GM18873 (cell line): ENCODE results near the gene NF1.
"Not testable (repeated sequence)": the region's sequence is repeated elsewhere in the genome, so short reads cannot be mapped to it uniquely, and the experiment has no call there.

ENCODE experiments used
- ATAC-seq: cut with Tn5 transposase; IDR thresholded peaks from one replicate; pipeline ENCODE4 v1.9.1; 2021; ENCODE audit warnings: mild to moderate bottlenecking, moderate library complexity, moderate number of reproducible peaks; ENCODE audit not compliant: unreplicated experiment, low FRiP score

Gene NF1

DNA sequence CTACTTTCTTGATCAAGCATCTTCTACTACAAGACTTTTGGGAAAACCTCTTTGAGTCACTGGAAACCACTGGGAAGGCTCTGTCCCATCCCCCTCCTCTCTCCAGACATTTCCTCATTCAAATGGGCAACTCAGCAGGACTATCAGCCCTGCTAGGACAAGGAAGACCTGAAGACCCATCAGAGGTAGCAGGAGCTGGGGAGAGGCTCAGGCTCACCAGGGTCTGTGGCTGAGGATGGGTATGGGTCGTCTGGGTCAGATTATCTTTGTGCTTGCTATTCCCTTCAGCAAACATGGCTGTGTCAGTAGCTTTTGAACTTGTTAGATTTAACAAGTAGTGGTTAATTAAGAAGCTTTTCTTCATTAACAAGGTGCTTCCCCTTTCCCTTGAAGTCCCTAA, 15.0 kb upstream of the NF1 start:
- no peak for ATAC-seq

DNA sequence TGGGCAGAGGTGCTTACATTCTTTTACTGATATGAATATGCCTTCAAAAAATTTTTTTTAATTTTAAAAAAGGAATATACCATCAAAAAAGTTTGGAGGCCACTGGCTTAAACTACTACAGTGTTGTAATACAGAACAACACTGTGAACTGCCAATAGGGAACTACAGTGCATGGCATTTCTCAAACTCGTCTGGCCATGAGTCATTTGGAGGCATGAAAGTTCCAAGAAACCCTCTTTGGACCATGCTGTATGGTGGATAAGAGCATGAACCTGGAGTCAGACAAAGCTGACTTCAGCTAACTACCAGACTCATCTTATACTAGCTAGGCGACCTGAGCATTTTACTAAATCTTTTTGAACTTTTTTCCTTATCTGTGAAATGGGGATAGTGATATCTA, 9.2 kb upstream of the NF1 start:
- no peak for ATAC-seq

DNA sequence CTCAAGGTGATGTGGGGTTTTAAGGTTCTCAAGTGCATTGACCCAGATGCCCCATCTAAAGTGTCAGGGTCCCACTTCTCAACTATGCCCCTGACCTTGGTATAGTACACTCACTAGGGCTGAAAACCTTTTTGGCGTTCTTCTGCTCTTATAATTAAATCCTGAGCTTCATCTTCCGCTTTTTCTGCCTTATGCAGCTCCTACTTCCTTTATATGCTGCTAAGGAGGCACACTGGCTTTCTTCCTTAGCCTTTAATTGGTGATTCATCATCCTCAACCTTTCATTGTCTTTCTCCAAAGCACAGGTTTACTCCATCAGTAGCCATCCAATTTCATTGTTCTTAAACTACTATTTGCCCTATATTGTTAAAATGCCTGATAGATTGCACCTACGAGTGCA, 5.3 kb upstream of the NF1 start:
- ATAC-seq, result no peak

DNA sequence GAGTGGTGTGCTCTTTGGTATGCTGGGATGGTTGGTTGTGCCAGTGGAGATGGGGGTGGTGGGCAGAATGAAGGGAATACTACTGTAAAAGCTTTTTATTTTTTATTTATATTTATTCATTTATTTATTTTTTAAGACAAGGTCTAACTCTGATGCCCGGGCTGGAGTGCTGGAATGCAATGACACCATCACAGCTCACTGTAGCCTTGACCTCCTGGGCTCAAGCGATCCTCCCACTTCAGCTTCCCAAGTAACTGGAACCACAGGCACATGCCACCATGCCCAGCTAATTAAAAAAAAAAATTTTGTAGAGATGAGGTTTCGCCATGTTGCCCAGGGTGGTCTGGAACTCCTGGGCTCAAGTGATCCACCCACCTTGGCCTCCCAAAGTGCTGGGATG, 4.1 kb upstream of the NF1 start:
- ATAC-seq, result not testable (repeated sequence)

DNA sequence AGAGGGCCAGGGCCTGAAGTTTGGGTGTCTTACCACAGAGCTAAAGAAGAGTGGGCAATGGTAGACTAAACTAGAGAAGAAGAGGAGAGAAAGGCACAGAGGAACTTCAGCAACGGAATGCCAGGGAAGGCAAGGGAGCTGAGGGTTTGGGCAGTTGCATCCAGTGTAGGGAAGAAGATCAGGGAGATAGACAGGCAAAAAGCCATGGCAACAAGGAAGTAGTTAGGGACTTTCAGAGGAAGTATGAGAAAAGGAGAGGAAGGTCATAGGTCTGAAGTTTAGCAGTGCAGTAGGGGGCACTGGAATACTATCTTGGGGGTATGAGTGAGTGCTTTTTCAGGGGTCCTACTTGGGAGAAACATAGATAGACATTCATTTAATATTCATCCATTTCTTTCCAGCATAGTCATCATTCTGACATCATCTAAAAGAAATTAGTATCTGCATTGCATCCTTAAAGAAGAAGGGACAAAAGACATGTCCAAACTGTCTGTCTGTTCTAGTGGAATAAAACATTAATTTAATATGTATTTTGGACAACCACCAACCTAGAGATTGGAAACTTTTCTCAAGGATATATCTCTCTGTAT, 2.2 kb upstream of the NF1 start:
- no peak for ATAC-seq

DNA sequence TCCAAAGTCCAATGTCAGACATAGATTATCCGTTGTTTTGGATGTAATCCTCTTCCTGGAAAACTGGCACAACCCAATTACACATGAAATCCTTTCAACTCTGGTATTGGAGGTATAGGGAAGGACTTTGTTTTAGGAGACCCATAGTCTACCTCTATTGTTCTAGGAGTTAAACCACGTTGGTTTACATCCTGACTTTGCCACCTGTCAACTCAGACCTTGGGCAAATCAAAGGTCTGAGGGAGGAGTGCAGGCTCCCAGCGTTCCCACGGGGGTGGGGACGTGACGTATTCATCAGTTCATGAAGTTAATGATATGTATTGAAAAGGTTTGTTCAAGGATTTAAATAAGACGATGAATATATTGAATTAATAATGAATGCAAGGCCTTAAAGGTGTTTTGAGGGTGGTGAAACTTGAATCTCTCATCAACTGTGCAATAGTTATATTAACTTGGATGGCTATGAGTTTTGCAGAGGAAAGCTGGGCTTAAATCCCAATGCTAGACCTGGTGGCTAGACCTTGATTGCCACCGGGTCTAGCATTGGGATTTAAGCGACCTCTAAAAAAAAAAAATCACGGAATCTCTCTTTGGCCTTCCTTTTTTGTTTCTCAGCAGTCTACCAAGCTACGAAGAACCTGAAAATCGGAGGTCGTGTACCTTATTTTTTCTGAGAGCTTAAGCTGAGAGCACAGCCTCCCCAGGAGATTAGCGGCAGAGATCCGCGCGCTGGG, 744 bp upstream of the NF1 start:
- no peak for ATAC-seq

DNA sequence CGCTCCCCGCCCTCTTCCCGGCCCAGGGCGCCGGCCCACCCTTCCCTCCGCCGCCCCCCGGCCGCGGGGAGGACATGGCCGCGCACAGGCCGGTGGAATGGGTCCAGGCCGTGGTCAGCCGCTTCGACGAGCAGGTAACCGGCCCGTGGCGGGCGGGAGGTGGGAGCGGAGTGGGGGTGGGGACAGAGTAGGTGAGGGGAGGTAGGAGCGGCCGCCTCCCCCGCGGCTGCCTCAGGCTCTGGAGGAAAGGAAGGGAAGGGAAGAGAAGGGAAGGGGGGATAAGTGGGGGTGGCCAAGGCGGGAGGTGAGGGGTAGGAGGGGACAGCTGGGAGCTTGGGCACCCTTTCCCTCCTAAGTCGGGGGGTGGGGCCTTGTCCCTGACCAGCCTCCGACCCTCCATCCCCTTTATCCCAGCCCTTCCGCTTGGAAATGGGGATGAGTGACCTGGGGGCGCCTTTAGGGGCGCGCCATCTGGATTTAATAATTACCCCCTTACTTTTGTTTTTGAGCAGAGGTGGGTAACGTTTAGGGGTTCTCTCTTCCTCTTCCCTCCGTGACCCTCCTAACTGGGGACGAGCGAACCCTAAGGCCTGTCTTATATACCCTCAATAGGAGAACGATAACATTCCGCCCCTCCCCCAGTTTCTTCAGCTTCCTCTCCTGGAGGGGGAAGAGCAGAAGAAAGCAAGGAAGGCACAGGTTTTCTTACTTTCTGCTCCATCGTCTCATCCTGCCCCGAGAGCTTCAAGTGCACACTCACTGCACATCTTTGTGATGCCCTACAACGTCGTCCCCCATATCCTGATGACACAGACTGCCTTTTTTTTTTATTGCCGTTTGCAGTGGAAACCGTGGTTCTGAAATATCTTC, 694 bp downstream of the NF1 start:
- no peak for ATAC-seq

DNA sequence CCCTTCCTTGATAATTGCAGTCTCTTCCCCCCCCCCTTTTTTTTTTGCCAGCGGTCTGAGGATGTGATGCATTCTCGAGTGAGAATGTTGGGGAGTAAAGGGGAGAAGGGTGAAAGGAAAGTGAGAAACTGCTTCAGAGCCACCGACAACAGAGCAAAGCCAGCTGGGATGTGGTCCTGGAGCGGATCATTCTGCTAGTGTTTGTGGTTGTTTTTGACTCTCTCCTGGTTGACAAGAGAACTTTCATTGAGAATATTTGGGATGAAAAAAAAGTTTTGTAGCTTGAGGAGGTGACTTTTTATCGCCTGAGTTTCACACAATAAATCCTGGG, 1.3 kb downstream of the NF1 start:
- no peak for ATAC-seq

DNA sequence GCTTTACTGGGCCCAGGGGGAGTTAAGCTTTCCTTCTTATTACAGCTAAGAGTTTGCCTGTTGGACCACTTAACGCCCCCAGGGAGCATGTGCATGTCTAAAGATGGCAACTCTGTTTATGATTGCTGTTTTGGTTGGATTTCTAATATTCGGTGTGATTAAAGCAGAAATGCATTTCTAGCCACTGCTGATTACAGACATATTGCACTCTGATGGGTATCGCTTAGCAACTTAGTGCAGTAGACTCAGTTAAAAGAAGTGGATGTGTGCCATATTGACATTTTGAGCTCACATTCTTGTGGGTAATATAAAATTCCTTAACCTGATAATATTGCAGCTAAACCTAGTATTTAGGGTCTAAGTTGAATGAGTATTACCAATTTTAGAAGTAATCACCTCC, 4.2 kb downstream of the NF1 start:
- no peak for ATAC-seq

DNA sequence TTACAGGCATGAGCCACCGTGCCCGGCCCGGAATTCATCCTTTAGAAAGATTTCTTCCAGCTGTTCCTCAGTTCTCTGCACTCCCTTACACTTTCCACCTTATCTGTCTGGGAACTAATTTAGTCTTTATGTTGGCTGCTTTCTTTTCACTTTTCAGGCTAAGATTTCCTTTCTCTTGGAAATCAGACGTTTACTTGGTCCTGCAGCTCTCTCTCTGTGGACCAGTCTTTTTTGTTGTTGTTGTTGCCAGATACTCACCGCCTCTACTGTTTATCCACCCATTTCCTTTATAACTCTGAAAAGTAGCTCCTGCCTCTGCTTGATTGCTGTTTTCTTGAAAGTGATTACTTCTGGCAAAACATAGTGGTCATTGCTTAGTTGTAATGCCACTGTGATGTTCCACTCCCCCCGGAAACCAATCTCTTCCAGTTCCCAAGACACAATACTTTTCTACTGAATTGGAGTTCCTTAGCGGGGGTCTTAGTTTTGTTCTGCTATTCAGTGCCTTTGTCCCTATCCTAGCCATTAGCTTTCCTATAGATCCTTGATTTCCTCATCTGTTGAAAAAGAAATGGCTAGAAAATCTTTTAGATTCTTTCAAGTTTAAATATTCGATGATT, 6.2 kb downstream of the NF1 start:
- no peak for ATAC-seq

DNA sequence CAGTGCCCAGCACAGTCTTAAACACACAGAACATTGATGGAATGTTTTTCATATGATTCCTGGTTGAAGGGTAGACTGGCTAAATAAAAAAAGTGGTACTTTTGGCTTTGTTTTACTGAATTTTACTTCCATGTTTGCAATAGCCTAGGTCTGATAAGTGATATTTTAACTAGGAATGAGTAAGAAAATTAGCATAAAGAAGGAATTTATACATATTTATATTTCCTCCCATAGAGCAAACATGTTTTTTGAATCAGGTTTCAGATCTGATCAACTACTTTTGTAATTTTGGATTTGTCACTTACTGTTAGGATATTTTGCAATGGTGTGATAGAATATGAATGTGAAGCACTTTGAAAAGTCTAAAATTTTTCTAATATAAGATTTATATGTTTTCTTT, 7.2 kb downstream of the NF1 start:
- no peak for ATAC-seq

DNA sequence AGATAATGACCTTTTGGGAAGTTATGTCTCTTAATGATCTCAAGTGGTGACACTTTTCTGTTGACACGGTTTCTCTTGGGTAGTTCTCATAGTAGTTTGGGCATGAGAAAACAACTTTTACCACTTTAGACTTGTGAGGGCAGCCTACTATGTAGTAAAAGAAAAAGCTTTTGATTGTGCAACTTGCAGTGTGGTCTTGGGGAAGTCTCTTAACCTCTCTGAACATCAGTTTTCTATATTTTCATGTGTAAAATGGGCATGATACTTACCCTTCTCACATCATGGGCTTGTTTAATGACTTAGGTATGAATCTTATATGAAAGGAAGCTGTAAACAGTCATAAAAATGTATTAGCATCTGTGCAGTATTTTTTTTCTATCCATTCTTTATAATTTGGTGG, 11.2 kb downstream of the NF1 start:
- no peak for ATAC-seq

DNA sequence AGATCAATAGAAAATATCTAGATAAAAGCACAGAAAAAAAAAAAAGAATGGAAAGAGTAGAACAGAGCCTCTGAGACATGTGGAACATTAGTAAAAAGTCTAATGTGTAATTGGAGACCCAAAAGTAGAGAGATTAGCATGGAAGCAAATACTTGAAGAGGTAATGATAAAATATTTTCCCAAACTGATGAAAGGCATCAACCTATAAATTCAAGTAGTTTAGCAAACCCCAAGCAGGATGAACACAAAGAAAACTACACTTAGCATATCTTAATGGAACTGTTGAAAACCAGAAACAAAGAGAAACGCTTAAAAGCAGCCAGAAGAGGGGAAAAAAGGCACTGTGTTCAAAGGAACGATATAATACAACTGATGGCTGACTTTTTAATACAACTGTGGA, 16.4 kb downstream of the NF1 start:
- ATAC-seq, result no peak

DNA sequence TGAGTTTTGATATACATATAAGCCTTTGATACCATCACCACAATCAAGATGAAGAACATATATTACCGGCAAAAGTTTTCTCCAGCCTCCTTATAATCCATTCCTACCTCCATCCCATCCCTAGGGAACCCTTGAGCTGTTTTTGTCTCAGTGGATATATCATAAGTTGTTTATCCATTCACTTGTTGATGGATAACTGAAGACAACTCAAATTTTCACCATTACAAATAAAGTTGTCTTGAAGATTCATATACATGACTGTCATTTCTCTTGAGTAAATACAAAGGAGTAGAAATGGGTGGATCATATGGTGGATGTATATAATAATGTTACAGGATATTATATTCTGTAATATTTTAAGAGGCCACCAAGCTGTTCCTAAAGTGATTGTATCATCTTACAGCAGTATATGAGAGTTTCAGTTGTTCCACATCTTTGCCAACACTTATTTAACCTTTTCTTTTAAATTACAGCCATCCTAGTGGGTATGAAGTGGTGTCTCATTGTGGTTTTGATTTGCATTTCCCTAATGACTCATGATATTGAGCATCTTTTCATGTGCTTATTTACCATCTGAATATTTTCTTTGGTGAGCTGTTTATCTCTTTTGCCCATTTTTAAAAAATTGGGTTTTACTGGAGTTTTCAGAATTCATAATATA, 17.4 kb downstream of the NF1 start:
- ATAC-seq, result no peak

DNA sequence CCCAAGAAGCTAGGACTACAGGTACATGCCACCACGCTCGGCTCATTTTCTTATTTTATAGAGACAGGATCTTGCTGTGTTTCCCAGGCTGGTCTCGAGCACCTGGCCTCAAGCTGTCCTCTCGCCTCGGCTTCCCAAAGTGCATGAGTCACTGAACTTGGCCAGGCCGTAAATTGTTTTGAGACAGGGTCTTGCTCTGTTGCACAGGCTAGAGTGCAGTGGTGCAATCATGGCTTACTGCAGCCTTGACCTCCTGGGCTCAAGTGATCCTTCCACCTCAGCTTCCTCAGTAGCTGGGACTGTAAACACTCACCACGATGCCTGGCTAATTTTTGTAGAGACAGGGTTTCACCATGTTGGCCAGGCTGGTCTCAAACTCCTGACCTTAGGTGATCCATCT, 18.6 kb downstream of the NF1 start:
- not testable (repeated sequence) for ATAC-seq

DNA sequence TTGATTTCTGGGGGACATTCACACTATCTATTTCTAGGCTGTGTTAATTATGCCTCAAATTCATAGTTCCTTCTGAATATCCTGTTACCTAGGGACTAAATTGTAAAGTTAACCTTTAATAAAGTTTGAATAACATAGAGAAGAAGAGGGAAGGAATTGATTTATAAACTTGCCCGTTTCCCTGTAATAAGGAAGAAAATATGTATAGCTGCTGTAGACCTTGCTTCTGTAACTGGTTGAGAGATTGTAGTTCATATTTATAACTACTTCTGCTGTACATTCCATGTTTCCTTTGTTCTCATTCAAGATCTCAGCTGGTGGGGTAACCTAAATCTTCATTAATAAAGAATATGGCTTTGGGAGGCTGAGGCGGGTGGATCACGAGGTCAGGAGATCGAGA, 19.2 kb downstream of the NF1 start:
- ATAC-seq, result no peak

DNA sequence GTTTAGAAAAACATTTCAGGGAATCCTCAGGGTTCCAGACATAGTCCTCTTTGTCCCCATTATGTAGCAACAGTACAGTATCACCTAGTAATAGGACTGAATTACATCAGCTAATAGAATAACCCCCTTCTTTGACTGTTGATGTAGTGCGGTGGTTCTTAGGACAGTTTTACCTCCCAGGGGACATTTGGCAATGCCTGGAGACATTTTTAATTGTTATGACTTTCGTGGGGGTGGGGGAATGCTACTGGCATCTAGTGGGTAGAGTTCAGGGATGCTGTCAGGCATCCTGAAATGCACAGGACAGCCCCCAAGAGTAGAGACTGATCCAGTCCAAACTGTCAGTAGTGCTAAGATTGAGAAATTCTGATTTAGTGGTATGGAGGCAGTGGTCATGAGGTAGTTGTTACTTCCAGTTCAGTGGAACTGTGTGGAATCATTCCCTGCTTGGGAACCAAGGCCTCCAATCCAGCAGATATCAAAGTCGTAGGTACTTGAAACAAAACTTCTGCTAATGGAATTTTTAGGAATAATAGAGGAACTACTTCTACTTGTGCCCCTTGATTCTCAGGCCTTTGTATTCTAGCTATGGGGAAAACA, 20.3 kb downstream of the NF1 start:
- no peak for ATAC-seq

DNA sequence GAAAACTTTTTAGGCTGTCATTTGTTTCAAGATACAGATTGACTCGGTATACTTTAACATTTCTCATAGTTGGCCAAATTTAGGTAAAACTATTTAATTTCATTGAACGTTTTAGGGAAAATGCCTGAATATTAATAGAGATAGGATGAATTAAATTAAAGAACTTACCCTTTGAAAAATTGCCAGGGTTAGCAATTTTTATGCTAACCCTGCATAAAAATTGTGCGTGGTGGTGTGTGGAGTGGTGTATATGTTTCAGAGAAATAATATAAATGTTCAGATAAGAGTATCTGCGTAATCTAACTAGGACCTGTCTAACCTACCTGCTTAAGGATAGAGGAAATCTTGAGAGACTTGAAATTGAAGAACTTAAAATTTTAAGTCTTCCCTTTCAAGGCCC, 21.4 kb downstream of the NF1 start:
- no peak for ATAC-seq

DNA sequence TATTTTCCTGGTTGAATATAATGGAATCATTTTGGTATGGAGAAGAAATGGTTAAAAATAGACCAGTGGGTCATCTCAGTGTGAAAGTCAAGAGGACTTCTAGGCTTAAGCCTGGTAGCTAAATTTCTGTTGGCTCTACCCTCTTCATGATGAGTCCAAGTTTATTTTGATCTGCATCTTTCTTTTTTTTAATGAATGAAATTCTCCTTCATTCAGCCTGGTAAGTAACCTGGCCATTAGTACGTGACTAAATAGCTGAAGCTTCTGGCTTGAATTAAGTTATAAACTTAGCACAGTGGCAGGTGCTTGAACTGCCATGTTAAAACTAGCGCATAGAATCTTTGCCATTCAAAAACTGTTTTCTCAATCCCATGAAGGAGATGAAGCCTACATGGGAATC, 28.0 kb downstream of the NF1 start:
- no peak for ATAC-seq

DNA sequence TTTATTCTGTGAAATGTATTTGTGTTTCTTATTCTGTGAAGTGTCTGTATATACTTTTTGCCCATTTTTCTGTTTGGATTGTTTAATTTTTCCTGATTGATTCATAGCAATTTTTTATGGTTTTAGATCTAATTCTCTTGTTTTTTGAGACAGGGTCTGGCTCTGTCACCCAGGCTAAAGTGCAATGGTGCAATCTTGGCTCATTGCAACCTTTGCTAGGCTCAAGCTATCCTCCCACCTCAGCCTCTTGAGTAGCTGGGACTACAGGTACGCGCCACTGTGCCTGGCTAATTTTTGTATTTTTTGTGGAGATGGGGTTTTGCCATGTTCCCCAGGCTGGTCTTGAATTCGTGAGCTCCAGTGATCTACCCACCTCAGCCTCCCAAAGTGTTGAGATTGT, 31.5 kb downstream of the NF1 start:
- no peak for ATAC-seq
